Measurements from ENCODE around the gene CXXC5.

Gene CXXC5

GRCh38 chr5:139664727-139665351 lies 16.7 kb downstream of the CXXC5 start:
- DNase-seq (ENCODE audit: low read depth in 2 of 2), result no peak

- no peak for DNase-seq (ENCODE audit: low read depth in 2 of 2)
These were observed 17.5 kb downstream of the CXXC5 start for GRCh38 chr5:139665626-139666025.

DNA sequence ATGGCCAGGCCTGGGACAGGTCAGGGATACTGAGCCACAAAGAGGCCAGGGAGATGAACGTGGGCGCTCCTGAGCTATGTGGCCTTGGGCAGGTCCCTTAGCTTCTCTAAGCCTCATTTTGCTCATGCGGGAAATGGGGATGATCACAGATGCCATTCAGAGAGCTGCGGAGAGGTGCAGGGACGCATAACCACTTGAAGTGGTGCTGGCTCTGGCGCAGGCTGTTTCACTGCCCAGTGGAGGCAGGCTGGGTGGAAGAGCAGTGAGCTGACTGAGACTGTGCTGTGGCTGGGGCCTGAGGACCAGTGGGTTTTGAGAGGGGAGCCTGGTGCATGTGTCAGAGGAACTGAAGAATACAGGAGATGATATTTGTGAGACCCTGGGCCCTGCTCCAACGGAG lies 18.4 kb downstream of the CXXC5 start:
- no peak for DNase-seq (ENCODE audit: low read depth in 2 of 2)

DNA sequence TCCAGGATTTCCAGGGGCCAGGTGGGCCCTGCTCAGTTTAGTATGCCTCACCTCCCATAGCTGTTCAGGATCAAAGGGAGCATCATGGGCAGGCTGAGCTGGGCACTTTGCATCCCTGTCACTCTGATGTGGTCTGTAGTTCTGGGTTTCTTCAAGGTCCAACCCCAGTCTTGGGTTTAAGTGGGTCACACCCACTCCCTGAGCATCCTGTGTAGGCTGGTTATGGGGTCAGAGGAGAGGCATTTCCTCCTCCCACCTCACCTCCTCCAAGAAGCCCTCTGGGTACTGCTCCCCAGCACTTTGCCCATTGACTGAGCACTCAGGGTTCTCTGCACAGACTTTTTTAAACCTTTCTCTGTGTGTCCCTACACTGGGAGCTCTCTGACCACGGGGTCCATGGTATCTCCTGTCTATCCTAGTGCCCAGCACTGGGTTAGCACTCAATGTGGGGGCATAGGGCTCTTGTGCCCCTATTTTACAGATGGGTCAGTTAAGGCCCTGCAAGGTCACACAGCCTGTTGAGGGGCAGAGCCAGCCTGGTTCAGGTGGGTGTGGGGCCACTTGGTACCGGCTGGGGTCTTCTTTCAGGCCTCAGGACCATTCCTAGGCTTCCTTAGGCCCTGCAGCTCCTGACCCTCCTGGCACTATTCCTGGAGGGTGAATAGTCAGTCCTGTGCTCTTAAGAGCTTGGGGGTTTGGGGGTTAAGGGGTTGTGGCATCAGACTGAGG lies 19.0 kb downstream of the CXXC5 start:
- DNase-seq (ENCODE audit: low read depth in 2 of 2), result no peak

DNA sequence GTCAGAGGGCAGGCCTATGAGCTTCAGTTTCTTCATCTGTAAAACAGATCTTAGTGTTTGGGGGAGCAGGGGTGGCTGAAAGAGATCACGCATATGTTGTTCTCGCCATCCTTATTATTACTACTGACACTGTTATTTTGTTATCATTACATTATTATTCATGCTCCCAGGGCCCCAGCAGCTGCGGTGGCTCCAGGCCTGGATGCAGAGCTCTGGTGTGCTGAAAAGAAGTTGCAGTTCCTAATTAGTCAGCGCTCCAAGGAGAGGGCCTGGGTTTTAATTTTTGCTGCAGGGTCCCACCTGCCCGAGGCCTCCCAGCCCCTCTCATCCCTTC lies 19.5 kb downstream of the CXXC5 start:
- DNase-seq (ENCODE audit: low read depth in 2 of 2), result no peak

DNA sequence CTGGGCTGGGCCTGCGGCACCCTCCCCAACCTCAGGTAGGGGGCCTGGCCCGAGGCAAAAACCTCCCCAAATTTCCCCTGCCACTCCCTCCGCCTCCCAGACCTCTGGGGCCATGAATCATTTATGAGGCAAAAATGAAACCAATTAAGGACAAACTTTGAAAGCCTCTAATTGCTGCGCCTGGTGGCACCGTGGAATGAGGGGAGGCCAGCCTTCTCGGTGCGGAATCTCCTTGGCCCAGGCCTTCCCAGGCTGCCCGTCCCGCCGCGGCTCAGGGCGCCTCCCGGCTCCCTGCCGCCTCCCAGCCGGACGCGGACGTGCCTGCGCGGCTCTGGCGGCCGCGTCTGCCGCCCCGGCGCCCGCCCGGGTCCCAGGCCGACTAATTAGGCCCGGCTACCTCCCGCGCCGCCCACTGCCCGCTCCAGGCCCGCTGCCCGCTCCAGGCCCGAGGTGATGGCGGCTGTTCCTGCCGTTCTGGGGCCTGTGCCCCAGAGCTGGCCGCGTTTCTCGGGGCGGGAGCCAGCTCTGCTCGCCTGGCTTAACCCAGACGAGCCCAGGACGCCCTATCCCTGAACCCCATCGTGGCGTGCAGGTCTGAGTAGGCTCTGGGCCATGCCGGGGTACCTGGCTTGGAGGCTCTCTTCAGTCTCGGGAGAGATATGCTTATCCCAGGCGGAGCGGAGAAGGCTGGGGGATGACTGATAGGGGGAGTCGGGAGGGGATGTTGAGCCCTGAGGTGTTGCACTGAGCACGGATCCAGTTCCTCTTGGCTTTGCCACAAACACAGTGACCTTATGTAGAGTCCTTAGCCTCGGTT lies 20.1 kb downstream of the CXXC5 start:
- DNase-seq (ENCODE audit: low read depth in 2 of 2), result no peak

- no peak for DNase-seq (ENCODE audit: low read depth in 2 of 2)
These were observed 20.9 kb downstream of the CXXC5 start for GRCh38 chr5:139668924-139669661.

GRCh38 chr5:139669662-139670368 lies 21.7 kb downstream of the CXXC5 start:
- no peak for DNase-seq (ENCODE audit: low read depth in 2 of 2)

GRCh38 chr5:139670369-139671095 lies 22.4 kb downstream of the CXXC5 start:
- DNase-seq (ENCODE audit: low read depth in 2 of 2), result no peak

DNA sequence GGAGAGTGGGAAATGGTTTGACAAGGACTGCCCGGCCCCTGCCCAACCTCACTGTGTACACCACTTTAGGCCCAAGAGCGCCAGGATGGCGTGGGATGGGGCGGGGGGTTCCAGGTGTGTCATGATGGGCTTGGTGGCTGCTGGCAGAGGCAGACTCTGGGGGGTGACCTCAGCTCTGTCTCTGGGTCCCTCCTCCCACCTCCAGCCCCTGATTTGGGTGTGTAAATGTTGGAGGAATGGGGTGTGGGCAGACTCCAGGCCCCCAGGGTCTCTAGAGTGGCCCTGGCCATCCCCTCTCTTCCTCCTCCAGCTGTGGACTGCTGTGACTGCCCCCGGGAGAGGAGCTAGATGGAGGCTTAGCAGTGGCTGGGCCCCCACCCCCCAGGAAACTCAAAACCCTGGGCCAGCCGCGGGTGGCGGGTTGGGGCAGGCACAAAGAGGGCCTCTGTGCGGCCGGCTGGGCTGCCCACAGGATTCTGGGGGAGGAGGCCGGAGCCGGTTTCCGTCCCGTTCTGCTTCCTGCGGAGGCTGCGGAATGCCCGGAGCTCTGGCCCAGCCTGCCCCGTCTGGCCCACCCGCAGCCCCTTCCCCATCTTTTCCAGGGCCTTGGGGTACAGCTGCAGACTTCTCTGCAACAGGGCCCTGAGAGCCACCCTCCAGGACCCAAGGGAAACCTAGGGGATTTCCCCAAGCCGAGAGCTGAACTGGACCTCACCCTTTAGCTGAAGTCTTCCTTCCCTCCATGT lies 23.1 kb downstream of the CXXC5 start:
- DNase-seq (ENCODE audit: low read depth in 2 of 2), result no peak

GRCh38 chr5:139675213-139675612 lies 27.1 kb downstream of the CXXC5 start:
- no peak for DNase-seq (ENCODE audit: low read depth in 2 of 2)

DNA sequence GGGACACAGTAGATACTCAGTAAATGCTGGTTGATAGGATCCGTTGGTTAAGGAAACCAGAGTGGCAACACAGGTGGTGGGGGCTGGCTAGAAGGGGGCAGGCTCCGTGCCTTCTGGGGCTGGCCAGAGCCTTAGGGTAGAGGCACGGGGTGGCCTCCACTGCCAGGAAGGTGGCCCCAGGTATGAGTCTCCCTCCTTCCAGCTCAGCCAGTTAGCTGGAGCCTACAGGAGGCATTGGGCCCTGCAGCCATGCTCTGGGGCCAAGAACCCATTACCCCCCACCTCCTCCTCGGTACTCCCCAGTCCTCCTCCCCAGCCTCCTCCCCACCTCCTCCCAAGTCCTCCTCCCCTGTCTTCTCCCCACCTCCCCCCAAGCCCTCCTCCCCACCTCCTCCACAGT lies 27.7 kb downstream of the CXXC5 start:
- DNase-seq (ENCODE audit: low read depth in 2 of 2), result no peak

DNA sequence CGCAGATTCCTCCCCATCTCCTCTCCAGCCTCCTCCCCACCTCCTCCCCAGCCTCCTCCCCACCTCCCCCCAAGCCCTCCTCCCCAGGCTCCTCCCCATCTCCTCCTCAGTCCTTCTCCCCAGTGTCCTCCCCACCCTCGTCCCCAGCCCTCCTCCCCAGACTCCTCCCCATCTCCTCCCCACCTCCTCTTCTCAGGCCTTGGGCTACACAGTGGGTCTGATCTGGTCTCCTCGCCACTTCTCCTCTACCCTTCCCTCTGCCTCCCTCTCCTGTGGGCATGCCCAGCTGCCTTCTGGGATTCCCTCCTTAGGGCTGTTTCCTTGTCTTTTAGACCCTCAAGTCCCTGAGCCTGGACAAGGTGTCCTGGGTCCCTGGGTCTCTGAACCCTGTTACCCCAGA lies 28.3 kb downstream of the CXXC5 start:
- DNase-seq (ENCODE audit: low read depth in 2 of 2), result no peak

DNA sequence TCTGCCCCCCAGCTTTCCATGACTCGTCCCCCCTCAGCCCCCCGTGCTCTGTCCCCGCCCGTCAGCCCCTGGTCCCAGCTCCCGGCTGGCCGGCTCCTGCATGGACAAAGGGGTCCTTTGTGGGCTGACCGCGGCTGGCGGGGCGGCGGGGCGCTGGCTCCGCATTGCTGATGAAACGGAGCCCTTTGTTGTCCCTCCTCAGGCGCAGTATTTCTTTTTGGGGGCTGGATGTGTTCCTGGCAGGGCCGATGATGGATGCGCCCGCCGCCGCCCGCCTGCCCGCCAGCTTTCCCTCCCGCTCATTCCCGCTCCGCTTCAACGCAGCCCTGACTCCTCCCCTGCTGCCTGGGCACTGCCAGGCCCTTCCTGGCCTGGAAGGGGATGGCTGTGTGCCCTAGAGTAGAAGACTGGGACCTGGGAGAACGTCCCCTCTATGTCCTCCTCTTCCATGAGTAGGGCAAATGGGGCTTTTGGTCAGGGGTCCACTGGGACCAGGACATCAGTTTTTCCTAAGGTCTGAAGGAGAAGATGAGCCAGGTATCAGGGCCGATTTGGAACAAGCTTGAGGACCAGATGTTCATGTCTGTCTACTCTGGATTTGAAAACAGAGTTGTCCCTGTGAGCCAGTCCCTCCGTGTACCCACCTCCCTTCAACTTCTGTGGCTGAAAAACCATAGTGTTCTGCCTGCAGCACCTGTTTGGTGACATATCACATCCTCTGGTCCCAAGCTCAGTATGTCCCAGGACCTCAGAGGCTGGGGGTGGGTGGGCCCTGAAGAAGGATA lies 29.0 kb downstream of the CXXC5 start:
- no peak for DNase-seq (ENCODE audit: low read depth in 2 of 2)

GRCh38 chr5:139677736-139678613 lies 29.8 kb downstream of the CXXC5 start:
- DNase-seq (ENCODE audit: low read depth in 2 of 2), result no peak

DNA sequence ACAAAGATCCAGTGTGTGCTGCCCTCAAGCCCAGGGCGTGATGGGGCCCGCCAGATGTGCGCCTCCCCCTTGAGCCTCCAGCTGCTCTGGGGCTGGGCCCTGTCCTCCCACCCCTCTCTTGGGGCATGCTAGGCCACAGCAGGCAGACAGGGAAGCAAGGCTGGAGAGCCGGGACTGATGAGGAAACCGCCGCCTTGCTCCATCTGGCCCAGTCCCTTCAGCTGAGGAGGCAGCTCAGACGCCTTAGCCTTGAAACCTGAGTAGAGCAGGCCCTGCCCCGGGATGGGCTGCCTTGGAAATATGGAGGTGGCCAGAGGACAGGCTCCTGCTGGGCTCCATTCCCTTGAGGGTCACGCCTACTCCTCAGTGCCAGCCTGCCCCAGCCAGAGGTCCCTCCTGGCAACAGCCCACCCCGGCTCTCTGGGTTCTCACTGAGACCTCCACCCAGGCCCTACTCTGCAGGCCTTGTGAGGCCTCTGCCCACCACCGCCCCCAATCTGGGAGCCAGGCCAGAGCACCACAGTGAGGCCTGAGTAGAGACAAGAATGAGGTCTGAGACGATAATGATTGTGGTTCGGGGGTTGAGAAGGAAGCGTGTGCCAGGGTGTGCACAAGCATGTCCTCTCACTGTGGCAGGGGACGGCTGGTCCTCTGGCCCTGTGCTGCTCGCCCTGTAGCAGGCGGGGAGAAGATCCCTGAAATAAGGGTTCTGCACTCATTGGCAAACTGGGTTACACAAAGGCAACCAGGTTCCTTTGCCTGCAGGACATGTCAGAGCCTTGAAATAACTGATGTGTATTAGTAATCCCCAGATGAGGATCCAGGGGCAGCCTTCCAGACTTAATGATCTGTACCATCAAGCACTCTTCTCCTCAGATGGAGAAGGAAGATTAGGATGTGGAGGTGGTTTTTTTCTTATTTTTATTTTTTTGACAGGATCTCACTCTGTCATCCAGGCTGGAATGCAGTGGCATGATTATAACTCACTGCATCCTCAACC lies 30.9 kb downstream of the CXXC5 start:
- DNase-seq (ENCODE audit: low read depth in 2 of 2), result no peak
